Keratinocyte (primary cell): ENCODE measurements around the gene PCDHAC2. TPM values are rescaled to one million over a fixed set of nuclear protein-coding genes. Genes with fewer than 3 reads are reported as not detected.

ENCODE experiments used
- DNase-seq: peaks from one replicate; pipeline ENCODE4 v3.0.0-alpha.2; 2011; ENCODE audit warnings: low read depth, missing footprints, low spot score
- FAIRE-seq: peaks from 2 replicates; lab custom pipeline; 2011; peaks lifted over from hg19 to GRCh38; lab: Jason Lieb, UNC
- H2AFZ ChIP-seq: 2 replicates; pipeline ENCODE4 v1.6.0; 2012; ENCODE audit warnings: low read length, control low read depth, inconsistent platforms; ENCODE audit not compliant: control insufficient read depth
- H3K27ac ChIP-seq: 2 replicates; pipeline ENCODE4 v1.5.1; 2011; ENCODE audit warnings: low read length; ENCODE audit not compliant: control insufficient read depth, insufficient read depth
- H3K27me3 ChIP-seq: 3 replicates; pipeline ENCODE4 v1.6.0; 2011; ENCODE audit warnings: low read length; ENCODE audit not compliant: control insufficient read depth, insufficient read depth; ENCODE audit errors: extremely low read depth
- H3K36me3 ChIP-seq, 2 experiments: 2 replicates in 1 of 2; 3 replicates in 1 of 2; pipeline ENCODE4 v1.5.1; 2011; ENCODE audit warnings: low read length in 2 of 2, mild to moderate bottlenecking in 1 of 2; ENCODE audit not compliant: control insufficient read depth in 2 of 2, insufficient read depth in 2 of 2; ENCODE audit errors: extremely low read depth in 1 of 2
- H3K4me1 ChIP-seq: 3 replicates; pipeline ENCODE4 v1.5.1; 2011; ENCODE audit warnings: low read length; ENCODE audit not compliant: control insufficient read depth, insufficient read depth; ENCODE audit errors: extremely low read depth
- H3K4me2 ChIP-seq: 3 replicates; pipeline ENCODE4 v1.6.0; 2011; ENCODE audit warnings: low read depth, low read length; ENCODE audit not compliant: control insufficient read depth, insufficient read depth; ENCODE audit errors: extremely low read depth
- H3K4me3 ChIP-seq, 3 experiments: fragments of 200-600 bp in 1 of 3; sonication (generic) in 1 of 3; 2 replicates in 2 of 3; 3 replicates in 1 of 3; pipeline ENCODE4 v1.5.1; 2011 to 2016; ENCODE audit warnings: low read length in 3 of 3, mild to moderate bottlenecking in 3 of 3, control low read depth in 2 of 3, inconsistent platforms in 1 of 3, low read depth in 1 of 3, mixed read lengths in 1 of 3, mixed run types in 1 of 3, moderate library complexity in 1 of 3; ENCODE audit not compliant: control insufficient read depth in 2 of 3, insufficient read depth in 2 of 3; ENCODE audit errors: extremely low read depth in 1 of 3
- H3K79me2 ChIP-seq: 2 replicates; pipeline ENCODE4 v1.6.0; 2012; ENCODE audit warnings: low read length; ENCODE audit not compliant: control insufficient read depth, insufficient read depth
- H3K9ac ChIP-seq: 3 replicates; pipeline ENCODE4 v1.6.0; 2011; ENCODE audit warnings: low read length; ENCODE audit not compliant: control insufficient read depth, insufficient read depth; ENCODE audit errors: extremely low read depth
- H3K9me1 ChIP-seq: 3 replicates; pipeline ENCODE4 v1.6.0; 2011; ENCODE audit warnings: low read length; ENCODE audit not compliant: control insufficient read depth, insufficient read depth; ENCODE audit errors: extremely low read depth
- H3K9me3 ChIP-seq: 2 replicates; pipeline ENCODE4 v1.5.1; 2012; ENCODE audit warnings: low read depth, low read length; ENCODE audit not compliant: control insufficient read depth
- H4K20me1 ChIP-seq: 3 replicates; pipeline ENCODE4 v1.6.0; 2011; ENCODE audit warnings: low read length; ENCODE audit not compliant: control insufficient read depth, insufficient read depth; ENCODE audit errors: extremely low read depth
- CTCF ChIP-seq, 3 experiments: IDR thresholded peaks in 1 of 3; conservative IDR thresholded peaks in 1 of 3; optimal IDR thresholded peaks in 1 of 3; 2 replicates in 2 of 3; 3 replicates in 1 of 3; pipeline versions ENCODE3 to v1.5.1; 2011; ENCODE audit warnings: low read length in 3 of 3, mild to moderate bottlenecking in 3 of 3, moderate library complexity in 2 of 3, control low read depth in 1 of 3, inconsistent platforms in 1 of 3; ENCODE audit not compliant: insufficient read depth in 2 of 3; ENCODE audit errors: extremely low read depth in 1 of 3
- EZH2 ChIP-seq: IDR thresholded peaks from one replicate; pipeline ENCODE4 v1.6.1; 2012; ENCODE audit warnings: inconsistent platforms, mild to moderate bottlenecking, low read length, moderate library complexity
- dilution Hi-C: fragments of 300-500 bp; cut with MboI; formaldehyde crosslinking; loops from one replicate; pipeline ENCODE4 v1.7.0; 2020; ENCODE audit warnings: low sequenced_read_pairs; ENCODE audit not compliant: extremely low pct_ligation_motif_present
- polyA plus RNA-seq, 5 experiments: library from polyadenylated mRNA; depleted of rRNA in 3 of 5; stranded (reverse) in 3 of 5; stranded (forward) in 1 of 5; unstranded in 1 of 5; fragments of >200 nt; gene quantifications; 1 replicate in 1 of 5; 2 replicates in 3 of 5; 3 replicates in 1 of 5; pipeline versions ENCODE4 v1.2.1 to v1.2.3, GENCODE V29; 2011 to 2012; ENCODE audit warnings: missing spikeins in 2 of 5, low read depth in 1 of 5, low replicate concordance in 1 of 5

Gene PCDHAC2
- polyA plus RNA-seq, 1 donor (not counting 4 experiments of a cell fraction or from before 2014, with no cell fraction given): 2.1 TPM

GRCh38 chr5:140978260-140978659 lies 12.0 kb downstream of the PCDHAC2 start:
- no peaks in the 10 kb centered on the region for H3K9me3 ChIP-seq
- H3K4me3 ChIP-seq: no peak overlapping the region
- DNase-seq (no peak), FAIRE-seq (no peak)
- H2AFZ ChIP-seq: no peak overlapping the region
- no peaks in the 10 kb centered on the region for H3K79me2 ChIP-seq
- H3K9me1 ChIP-seq: no peaks in the 10 kb centered on the region
- H3K27ac ChIP-seq: no peak overlapping the region
- dilution Hi-C loops: no loop called here
- TF ChIP-seq CTCF (optimal IDR thresholded peaks at IDR 0.05 in 1 of 3, IDR thresholded peaks at IDR 0.05 in 1 of 3, conservative IDR thresholded peaks at IDR 0.05 in 1 of 3; ENCODE audit: extremely low read depth in 1 of 3, insufficient read depth in 2 of 3, low read length in 3 of 3) (no peak), EZH2 (no peak)
- no peaks in the 10 kb centered on the region for H3K36me3 ChIP-seq
- no peaks in the 10 kb centered on the region for H3K27me3 ChIP-seq
- H3K4me1 ChIP-seq: no peaks in the 10 kb centered on the region
- no peaks in the 10 kb centered on the region for H4K20me1 ChIP-seq
- H3K4me2 ChIP-seq: no peak overlapping the region
- no peak overlapping the region for H3K9ac ChIP-seq

GRCh38 chr5:140978983-140979382 lies 12.7 kb downstream of the PCDHAC2 start:
- Histone ChIP-seq H3K27me3 (no peaks in the 10 kb centered on the region), H3K36me3 (no peaks in the 10 kb centered on the region), H2AFZ (no peak overlapping the region), H3K4me3 (no peak overlapping the region), H3K79me2 (no peaks in the 10 kb centered on the region), H4K20me1 (no peaks in the 10 kb centered on the region), H3K4me1 (no peaks in the 10 kb centered on the region), H3K9me3 (no peaks in the 10 kb centered on the region), H3K9ac (no peak overlapping the region), H3K9me1 (no peaks in the 10 kb centered on the region), H3K4me2 (no peak overlapping the region), H3K27ac (no peak overlapping the region)
- TF ChIP-seq CTCF (optimal IDR thresholded peaks at IDR 0.05 in 1 of 3, IDR thresholded peaks at IDR 0.05 in 1 of 3, conservative IDR thresholded peaks at IDR 0.05 in 1 of 3; ENCODE audit: extremely low read depth in 1 of 3, insufficient read depth in 2 of 3, low read length in 3 of 3) (no peak), EZH2 (no peak)
- dilution Hi-C loops: no loop called here
- DNase-seq (no peak), FAIRE-seq (no peak)
